ENCODE data around the gene PRKRIP1.
A peak's percentile ranks its signal among the peaks of the same experiment; 100 is the strongest.
"Not testable (repeated sequence)": the region's sequence is repeated elsewhere in the genome, so short reads cannot be mapped to it uniquely, and the experiment has no call there.

The PRKRIP1 gene

GRCh38 chr7:102404005-102404861, 8.1 kb downstream of the PRKRIP1 start:
- peak; percentile 20 for DNase-seq (ENCODE audit: low read depth)

DNA sequence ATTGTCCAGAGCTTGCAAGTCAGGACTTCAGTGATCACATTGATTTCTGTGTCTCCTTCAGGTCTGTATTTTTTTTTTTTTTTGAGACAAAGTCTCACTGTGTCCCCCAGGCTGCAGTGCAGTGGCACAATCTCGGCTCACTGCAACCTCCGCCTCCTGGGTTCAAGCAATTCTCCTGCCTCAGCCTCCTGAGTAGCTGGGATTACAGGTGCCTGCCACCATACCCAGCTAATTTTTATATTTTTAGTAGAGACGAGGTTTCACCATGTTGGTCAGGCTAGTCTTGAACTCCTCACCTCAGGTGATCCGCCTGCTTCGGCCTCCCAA, 8.7 kb downstream of the PRKRIP1 start:
- not testable (repeated sequence) for DNase-seq (ENCODE audit: low read depth)

- no peak for DNase-seq (ENCODE audit: low read depth)
Observed at GRCh38 chr7:102407910-102408309, 11.7 kb downstream of the PRKRIP1 start.

- DNase-seq (ENCODE audit: low read depth) = not testable (repeated sequence)
Observed at GRCh38 chr7:102408530-102408929, 12.4 kb downstream of the PRKRIP1 start.

DNA sequence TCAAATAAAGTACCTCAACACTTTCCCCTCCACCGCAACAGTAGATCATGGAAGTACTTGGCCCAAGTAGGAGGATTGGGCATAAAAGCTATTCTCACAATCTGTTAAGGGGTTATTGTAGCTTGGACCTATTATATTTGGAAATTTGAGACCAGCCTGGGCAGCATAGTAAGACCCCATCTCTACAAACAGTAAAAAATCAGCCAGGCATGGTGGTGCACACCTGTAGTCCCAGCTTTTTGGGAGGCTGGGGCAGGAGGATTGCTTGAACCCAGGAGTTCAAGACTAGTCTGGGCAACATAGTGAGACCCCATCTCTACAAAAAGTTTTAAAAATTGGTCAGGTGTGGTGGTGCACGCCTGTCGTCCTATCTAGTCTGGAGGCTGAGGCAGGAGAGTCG, 13.2 kb downstream of the PRKRIP1 start:
- DNase-seq (ENCODE audit: low read depth) = no peak

GRCh38 chr7:102410123-102410522, 14.0 kb downstream of the PRKRIP1 start:
- no peak for DNase-seq (ENCODE audit: low read depth)

GRCh38 chr7:102410918-102411317, 14.8 kb downstream of the PRKRIP1 start:
- DNase-seq (ENCODE audit: low read depth) = no peak

DNA sequence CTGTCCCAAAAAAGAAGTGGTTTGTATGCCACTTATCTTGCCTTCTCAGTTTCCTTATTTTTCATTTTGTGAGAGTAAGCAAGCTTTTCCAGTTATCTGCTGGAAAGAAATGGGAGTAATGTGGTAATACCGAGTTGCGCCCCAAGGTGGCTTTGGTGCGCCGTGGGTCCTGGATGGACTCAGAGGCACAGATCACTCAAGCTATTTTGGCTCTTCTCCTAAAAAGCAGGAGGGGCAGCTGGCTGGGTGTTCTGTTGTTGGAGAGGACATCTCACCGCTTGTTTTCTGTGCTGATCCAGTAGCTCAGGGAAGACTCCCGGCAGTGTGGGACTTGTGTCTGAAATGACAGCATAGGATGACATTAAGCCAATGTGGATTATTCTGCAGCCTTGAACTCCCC, 16.4 kb downstream of the PRKRIP1 start:
- peak; percentile 33 for DNase-seq (ENCODE audit: low read depth)

DNA sequence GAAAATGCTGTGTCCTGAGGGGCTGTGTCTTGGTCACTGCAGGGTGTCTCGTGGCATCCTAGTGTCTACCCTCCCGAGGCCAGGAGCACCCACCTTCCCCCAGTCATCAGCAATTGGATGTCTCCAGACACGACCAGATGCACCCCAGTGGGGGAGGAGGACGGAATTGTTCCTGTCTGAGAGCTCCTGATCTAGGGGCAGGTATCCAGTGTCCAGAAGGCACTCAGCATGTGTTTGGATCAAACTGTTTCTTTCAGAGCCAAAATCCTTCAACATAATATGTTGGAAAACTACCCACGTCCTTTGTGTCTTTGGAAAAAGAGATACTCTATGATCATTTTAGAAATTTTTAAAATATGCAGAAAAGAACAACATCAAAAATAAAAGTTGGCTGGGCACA, 16.9 kb downstream of the PRKRIP1 start:
- no peak for DNase-seq (ENCODE audit: low read depth)

DNA sequence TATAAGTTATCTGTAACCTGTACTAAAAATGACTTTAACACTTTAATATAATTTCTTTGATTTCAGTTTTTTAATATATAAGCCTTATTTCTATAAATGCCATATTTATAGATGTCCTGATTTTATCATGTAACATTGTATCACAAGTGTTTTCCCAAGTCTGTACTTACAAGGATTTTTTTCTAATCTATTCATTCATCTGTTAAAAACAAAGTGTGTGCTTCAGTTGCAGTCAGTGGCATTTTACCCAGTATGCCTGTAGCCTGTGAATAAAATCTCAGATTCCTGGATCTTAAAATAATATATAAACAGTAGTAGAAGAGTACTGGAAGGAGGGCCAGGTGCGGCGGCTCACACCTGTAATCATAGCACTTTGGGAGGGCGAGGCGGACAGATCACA, 17.4 kb downstream of the PRKRIP1 start:
- DNase-seq (ENCODE audit: low read depth) = no peak

GRCh38 chr7:102415685-102416225, 19.6 kb downstream of the PRKRIP1 start:
- peak; percentile 20 for DNase-seq (ENCODE audit: low read depth)

DNA sequence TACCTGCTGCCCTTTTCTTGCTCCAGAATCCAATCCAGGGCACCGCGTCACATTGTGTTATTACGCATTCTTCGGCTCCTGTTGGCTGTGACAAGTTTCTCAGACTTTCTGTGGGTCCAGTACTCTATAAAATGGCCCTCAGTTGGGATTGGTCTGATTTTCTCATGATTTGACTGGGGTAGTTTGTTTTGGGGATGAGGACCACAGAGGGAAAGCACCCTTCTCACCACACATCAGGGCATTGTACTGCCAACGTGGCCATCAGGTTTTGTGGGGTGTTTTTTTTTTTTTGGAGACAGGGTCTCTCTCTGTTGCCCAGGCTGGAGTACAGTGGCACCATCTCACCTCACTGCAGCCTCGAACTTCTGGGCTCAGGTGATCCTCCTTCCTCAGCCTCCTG, 20.2 kb downstream of the PRKRIP1 start:
- no peak for DNase-seq (ENCODE audit: low read depth)

DNA sequence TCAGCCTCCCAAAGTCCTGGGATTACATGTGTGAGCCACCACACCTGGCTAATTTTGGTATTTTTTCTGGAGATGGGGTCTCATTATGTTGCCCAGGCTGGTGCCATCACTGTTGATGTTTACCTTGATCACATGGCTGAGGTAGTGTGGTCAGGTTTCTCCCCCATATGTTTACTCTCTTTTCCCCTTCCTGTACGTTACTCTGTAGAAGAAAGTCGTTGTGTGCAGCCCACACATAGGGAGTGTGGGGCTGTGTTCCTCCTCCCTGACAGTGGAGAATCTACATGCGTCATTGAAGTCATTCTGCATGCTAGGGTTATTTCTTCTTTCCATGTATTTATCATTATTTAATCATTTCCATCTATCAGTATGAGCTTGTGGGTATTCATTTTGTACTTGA, 20.9 kb downstream of the PRKRIP1 start:
- no peak for DNase-seq (ENCODE audit: low read depth)

GRCh38 chr7:102418592-102418991, 22.4 kb downstream of the PRKRIP1 start:
- DNase-seq (ENCODE audit: low read depth) = no peak

- no peak for DNase-seq (ENCODE audit: low read depth)
Observed at GRCh38 chr7:102421706-102422240, 25.6 kb downstream of the PRKRIP1 start.

DNA sequence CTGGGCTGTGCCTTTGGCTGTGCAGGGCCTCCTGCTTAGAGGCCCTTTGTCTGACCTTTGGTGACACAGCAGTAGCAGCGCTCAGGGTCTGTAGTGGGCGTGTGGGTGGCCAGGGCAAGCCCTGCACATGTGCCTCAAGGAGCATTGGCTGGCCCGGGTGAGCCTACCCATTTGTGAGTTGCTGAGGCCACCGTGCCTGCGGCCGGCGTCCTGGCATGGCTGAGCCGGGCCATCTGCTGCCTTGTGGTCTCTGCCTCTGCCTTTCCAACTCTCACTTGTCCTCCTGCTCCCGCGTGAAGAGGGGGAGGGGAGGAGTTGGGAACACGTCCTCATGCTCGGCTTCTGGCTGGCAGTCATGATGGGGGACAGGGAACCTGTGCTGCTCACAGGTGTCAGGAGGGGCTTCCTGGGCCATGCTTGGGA, 28.0 kb downstream of the PRKRIP1 start:
- no peak for DNase-seq (ENCODE audit: low read depth)

GRCh38 chr7:102424787-102425218, 28.6 kb downstream of the PRKRIP1 start:
- DNase-seq (ENCODE audit: low read depth) = no peak

DNA sequence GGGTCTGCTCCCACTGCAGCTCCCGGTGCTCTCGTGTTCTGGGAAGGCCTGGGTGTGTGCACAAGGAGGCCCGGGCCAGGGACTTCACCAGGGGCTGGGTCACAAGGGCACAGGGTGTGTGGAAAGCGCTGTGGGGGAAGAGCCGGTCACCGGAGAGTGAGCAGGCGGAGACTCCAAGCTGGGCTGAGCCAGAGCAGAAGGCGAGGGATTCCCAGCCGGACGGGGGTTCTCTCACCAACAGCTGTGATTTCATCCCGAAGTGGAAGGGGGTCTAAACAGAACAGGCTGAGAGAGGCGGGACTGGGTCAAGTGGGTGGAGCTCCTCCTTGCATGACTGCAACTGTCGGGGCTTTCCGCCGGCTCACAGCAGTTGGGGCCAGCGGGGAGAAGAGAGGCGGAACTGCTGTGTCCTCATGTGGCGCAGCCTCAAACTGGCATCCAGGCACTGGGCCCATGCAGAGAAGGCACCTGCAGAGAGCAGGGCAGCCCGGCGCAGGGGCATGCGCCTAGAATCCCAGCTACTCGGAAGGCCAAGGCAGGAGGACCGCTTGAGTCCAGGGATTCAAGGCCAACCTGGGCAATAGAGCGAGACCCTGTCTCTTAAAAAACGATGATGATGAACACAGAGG, 29.6 kb downstream of the PRKRIP1 start:
- peak; percentile 68 for DNase-seq (ENCODE audit: low read depth)

DNA sequence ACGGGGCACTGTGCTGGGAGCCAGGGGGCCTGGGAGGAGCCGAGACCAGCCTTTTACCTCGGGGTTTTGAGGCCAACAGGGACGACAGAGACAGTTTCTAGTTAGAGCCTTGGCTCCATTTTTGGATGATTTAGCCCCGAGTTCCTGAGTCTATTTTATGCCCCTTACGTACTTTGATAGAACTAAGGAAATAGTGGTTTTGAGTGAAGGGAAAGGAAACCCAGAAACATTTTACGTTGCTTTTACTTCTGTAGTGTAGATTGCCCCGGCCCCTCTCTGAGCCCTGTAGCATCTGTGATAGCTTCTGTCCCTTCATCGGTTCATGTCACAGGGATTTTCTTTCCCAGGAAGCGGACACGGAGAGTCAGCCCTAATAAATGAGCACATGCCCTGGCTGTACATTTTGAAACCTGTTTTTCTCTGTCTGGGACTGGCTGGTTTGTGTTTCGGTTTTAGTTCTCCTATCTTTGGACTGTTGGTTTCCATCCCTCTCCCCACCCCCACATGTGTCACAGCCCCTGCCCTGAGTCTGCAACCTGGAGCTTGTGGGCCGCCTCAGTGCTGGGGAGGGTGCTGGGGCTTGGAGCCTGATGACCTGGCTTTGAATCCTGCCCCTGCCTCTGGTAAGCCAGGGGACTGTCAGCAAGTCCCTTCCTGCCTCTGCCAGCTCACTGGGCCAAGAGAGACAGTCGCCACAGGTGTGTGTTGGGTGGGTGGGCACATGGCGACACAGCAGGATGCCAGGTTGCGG, 30.3 kb downstream of the PRKRIP1 start:
- peak; percentile 33 for DNase-seq (ENCODE audit: low read depth)

DNA sequence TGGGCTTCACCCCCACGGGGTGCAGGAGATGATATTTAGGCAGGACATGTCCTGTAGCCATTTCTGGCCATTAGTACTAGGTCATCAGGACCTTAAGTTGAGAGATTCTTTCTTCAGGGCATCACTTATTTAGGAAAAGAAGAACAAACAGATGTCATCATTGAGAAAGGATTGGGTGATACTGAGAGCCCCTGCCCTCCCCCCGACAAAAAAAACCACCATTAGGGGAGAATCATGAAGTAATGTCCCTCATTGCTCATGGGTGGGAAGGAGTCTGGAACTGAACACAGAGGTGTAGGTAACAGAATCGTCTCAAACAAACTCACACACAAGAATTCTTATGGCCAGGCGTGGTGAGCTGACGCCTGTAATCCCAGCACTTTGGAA, 30.8 kb downstream of the PRKRIP1 start:
- DNase-seq (ENCODE audit: low read depth) = no peak

GRCh38 chr7:102429141-102429899, 33.2 kb downstream of the PRKRIP1 start:
- DNase-seq (ENCODE audit: low read depth) = no peak
